ENCODE data around the gene PSTPIP1. TPM values are rescaled to one million over a fixed set of nuclear protein-coding genes. Genes with fewer than 3 reads are reported as not detected.

Gene PSTPIP1
- polyA plus RNA-seq, 1 donor from 2014 or later: not detected

DNA sequence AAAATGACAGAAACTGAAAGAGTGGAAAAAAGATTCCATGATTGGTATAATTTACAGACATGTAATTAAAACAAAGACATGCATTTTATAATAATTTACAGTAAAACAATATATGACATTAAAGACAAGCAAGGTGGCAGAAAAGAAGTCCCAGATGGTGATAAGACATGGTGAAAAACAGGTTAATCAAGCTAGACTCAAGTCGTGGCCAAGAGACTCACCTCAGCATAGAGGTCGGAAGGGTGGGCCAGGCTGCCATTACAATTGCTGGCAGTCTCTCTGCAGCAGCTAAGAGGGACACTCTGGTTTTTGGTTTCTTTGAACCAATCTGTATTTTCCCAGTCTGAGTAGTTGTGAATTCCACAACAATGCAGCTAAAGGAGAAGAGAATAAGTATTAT, 57.6 kb downstream of the PSTPIP1 start:
- Histone ChIP-seq H3K9me3 (ENCODE audit: low read length) (no peaks in the 10 kb centered on the region), H3F3A (ENCODE audit: insufficient read depth, low read length, poor library complexity, severe bottlenecking) (no peaks in the 10 kb centered on the region), H3K4me3 (ENCODE audit: low read length) (no peak overlapping the region), H4K20me1 (ENCODE audit: insufficient read depth) (no peaks in the 10 kb centered on the region), H3K27ac (ENCODE audit: low read length) (no peak overlapping the region), H3K4me2 (ENCODE audit: low read length) (no peak overlapping the region), H3K9ac (ENCODE audit: low read length) (no peak overlapping the region), H3K9me2 (ENCODE audit: insufficient read depth, low read length) (no peaks in the 10 kb centered on the region), H3K79me2 (replicated peaks; ENCODE audit: insufficient read depth, low read length) (peaks cover 11% of the 10 kb centered on the region), H3K36me3 (ENCODE audit: insufficient read depth, low read length) (peaks cover 5% of the 10 kb centered on the region), H2AFZ (ENCODE audit: low read depth, low read length) (no peak overlapping the region), H3K27me3 (ENCODE audit: insufficient read depth, low read depth, low read length) (no peaks in the 10 kb centered on the region)
- TF ChIP-seq RAD21 (conservative IDR thresholded peaks at IDR 0.05) (no peak), MXI1 (conservative IDR thresholded peaks at IDR 0.05; ENCODE audit: poor library complexity, severe bottlenecking) (no peak), EP300 (conservative IDR thresholded peaks at IDR 0.05; ENCODE audit: poor library complexity, severe bottlenecking) (no peak), SMC3 (conservative IDR thresholded peaks at IDR 0.05; ENCODE audit: poor library complexity) (no peak), EZH2 (IDR thresholded peaks at IDR 0.05; ENCODE audit: borderline replicate concordance, insufficient read depth, low read length, poor library complexity, severe bottlenecking) (no peak), POLR2AphosphoS5 (IDR thresholded peaks at IDR 0.05) (no peak), TAF1 (IDR thresholded peaks at IDR 0.05; ENCODE audit: low read depth) (no peak)
- TF ChIP-seq, protein P1, sequence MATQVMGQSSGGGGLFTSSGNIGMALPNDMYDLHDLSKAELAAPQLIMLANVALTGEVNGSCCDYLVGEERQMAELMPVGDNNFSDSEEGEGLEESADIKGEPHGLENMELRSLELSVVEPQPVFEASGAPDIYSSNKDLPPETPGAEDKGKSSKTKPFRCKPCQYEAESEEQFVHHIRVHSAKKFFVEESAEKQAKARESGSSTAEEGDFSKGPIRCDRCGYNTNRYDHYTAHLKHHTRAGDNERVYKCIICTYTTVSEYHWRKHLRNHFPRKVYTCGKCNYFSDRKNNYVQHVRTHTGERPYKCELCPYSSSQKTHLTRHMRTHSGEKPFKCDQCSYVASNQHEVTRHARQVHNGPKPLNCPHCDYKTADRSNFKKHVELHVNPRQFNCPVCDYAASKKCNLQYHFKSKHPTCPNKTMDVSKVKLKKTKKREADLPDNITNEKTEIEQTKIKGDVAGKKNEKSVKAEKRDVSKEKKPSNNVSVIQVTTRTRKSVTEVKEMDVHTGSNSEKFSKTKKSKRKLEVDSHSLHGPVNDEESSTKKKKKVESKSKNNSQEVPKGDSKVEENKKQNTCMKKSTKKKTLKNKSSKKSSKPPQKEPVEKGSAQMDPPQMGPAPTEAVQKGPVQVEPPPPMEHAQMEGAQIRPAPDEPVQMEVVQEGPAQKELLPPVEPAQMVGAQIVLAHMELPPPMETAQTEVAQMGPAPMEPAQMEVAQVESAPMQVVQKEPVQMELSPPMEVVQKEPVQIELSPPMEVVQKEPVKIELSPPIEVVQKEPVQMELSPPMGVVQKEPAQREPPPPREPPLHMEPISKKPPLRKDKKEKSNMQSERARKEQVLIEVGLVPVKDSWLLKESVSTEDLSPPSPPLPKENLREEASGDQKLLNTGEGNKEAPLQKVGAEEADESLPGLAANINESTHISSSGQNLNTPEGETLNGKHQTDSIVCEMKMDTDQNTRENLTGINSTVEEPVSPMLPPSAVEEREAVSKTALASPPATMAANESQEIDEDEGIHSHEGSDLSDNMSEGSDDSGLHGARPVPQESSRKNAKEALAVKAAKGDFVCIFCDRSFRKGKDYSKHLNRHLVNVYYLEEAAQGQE (IDR thresholded peaks at IDR 0.05; ENCODE audit: borderline replicate concordance): no peak
- TF ChIP-seq, protein P2, sequence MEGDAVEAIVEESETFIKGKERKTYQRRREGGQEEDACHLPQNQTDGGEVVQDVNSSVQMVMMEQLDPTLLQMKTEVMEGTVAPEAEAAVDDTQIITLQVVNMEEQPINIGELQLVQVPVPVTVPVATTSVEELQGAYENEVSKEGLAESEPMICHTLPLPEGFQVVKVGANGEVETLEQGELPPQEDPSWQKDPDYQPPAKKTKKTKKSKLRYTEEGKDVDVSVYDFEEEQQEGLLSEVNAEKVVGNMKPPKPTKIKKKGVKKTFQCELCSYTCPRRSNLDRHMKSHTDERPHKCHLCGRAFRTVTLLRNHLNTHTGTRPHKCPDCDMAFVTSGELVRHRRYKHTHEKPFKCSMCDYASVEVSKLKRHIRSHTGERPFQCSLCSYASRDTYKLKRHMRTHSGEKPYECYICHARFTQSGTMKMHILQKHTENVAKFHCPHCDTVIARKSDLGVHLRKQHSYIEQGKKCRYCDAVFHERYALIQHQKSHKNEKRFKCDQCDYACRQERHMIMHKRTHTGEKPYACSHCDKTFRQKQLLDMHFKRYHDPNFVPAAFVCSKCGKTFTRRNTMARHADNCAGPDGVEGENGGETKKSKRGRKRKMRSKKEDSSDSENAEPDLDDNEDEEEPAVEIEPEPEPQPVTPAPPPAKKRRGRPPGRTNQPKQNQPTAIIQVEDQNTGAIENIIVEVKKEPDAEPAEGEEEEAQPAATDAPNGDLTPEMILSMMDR (IDR thresholded peaks at IDR 0.05; ENCODE audit: poor library complexity, severe bottlenecking): no peak

DNA sequence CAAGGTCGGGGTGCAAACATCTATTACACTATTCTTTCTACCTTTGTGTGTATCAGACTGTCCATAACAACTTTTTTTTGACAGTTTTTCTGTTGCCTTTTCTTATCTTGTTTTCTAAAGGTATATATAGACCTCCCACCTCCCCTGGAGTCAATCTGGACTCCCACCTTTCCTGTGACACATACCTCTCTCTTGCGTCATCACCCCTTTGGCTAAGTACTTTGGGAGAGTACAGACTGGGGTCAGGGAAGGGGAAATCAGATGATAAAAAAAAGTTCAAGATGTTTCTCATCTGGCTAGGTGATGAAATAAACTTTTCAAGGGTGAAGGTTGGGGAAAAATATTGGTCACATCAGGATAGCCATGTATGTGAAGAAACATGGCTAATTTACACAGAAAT, 58.8 kb downstream of the PSTPIP1 start:
- Histone ChIP-seq H3K36me3 (ENCODE audit: insufficient read depth, low read length) (peaks cover 5% of the 10 kb centered on the region), H3F3A (ENCODE audit: insufficient read depth, low read length, poor library complexity, severe bottlenecking) (no peaks in the 10 kb centered on the region), H3K4me3 (ENCODE audit: low read length) (no peak overlapping the region), H3K9me3 (ENCODE audit: low read length) (no peaks in the 10 kb centered on the region), H3K9ac (ENCODE audit: low read length) (no peak overlapping the region), H3K27ac (ENCODE audit: low read length) (no peak overlapping the region), H2AFZ (ENCODE audit: low read depth, low read length) (no peak overlapping the region), H3K27me3 (ENCODE audit: insufficient read depth, low read depth, low read length) (no peaks in the 10 kb centered on the region), H3K9me2 (ENCODE audit: insufficient read depth, low read length) (no peaks in the 10 kb centered on the region), H3K79me2 (replicated peaks; ENCODE audit: insufficient read depth, low read length) (peaks cover 16% of the 10 kb centered on the region), H4K20me1 (ENCODE audit: insufficient read depth) (no peaks in the 10 kb centered on the region), H3K4me2 (ENCODE audit: low read length) (no peak overlapping the region)
- TF ChIP-seq, protein P1 (IDR thresholded peaks at IDR 0.05; ENCODE audit: borderline replicate concordance): no peak
- TF ChIP-seq RAD21 (conservative IDR thresholded peaks at IDR 0.05) (no peak), SMC3 (conservative IDR thresholded peaks at IDR 0.05; ENCODE audit: poor library complexity) (no peak), TAF1 (IDR thresholded peaks at IDR 0.05; ENCODE audit: low read depth) (no peak)

Data from neural cell (in vitro differentiated cells).